HK-2 (cell line): ENCODE data around the gene CTSS.

Experiments used
- DNase-seq: peaks from one replicate; pipeline ENCODE4 v3.0.0-alpha.2; 2018; ENCODE audit not compliant: unreplicated experiment

Gene CTSS

GRCh38 chr1:150696995-150697927, 68.3 kb downstream of the CTSS start, which contains the start of gene GOLPH3L:
Gene GOLPH3L, minus strand, starts transcription at chr1:150697154. Its CDS starts 2,316 bp downstream, at chr1:150694838.
- DNase-seq = peak; percentile 94

GRCh38 chr1:150696590-150696989, 69.0 kb downstream of the CTSS start:
- DNase-seq = no peak

GRCh38 chr1:150696162-150696561, 69.4 kb downstream of the CTSS start:
- DNase-seq = no peak

- DNase-seq = no peak
Observed at GRCh38 chr1:150695561-150695960, 70.0 kb downstream of the CTSS start.

- no peak for DNase-seq
Observed at GRCh38 chr1:150692720-150693119, 72.9 kb downstream of the CTSS start.

GRCh38 chr1:150688763-150689162, 76.8 kb downstream of the CTSS start:
- no peak for DNase-seq

- DNase-seq = no peak
Observed at GRCh38 chr1:150686275-150686674, 79.3 kb downstream of the CTSS start.

- DNase-seq = no peak
Observed at GRCh38 chr1:150683914-150684313, 81.7 kb downstream of the CTSS start.
